Right lobe of liver (tissue), 6 donors: ENCODE results near the gene POU2F1. TPM values are rescaled to one million over a fixed set of nuclear protein-coding genes. Genes with fewer than 3 reads are reported as not detected.

Source experiments
- ATAC-seq, 4 donors: fragments of 200-7000 bp; cut with Tn5 transposase; one replicate each; pipeline ENCODE4 v1.9.1; 2020; ENCODE audit warnings: mild to moderate bottlenecking in 4 of 4, moderate library complexity in 4 of 4
- DNase-seq, 3 donors: peaks; one replicate each; pipeline ENCODE4 v3.0.0-alpha.2; 2020
- H3K27ac ChIP-seq, 3 donors: fragments of 200-600 bp; one replicate each; pipeline ENCODE4 v1.8.0; 2022
- H3K27me3 ChIP-seq, 2 donors: fragments of 200-600 bp; one replicate each; pipeline ENCODE4 v1.8.0; 2022
- H3K36me3 ChIP-seq, 4 donors: fragments of 200-600 bp; sonication (generic) in 1 of 4; one replicate each; pipeline versions ENCODE4 v1.5.1 to v1.8.0; 2017 to 2022; ENCODE audit warnings: control low read depth in 1 of 4
- H3K4me1 ChIP-seq, 4 donors: fragments of 200-600 bp; sonication (generic) in 1 of 4; one replicate each; pipeline versions ENCODE4 v1.5.1 to v1.8.0; 2017 to 2022; ENCODE audit warnings: control low read depth in 1 of 4
- H3K4me3 ChIP-seq, 3 donors: fragments of 200-600 bp; one replicate each; pipeline ENCODE4 v1.8.0; 2022
- H3K9me3 ChIP-seq, 4 donors: fragments of 200-600 bp; sonication (generic) in 1 of 4; one replicate each; pipeline versions ENCODE4 v1.5.1 to v1.8.0; 2017 to 2022; ENCODE audit warnings: control low read depth in 1 of 4
- CTCF ChIP-seq, 4 donors: fragments of 200-600 bp in 3 of 4; fragments of 450-650 bp in 1 of 4; IDR thresholded peaks; one replicate each; pipeline versions ENCODE4 v1.5.1 to v1.8.0; 2016 to 2022; ENCODE audit warnings: antibody characterized with exemption in 4 of 4, mild to moderate bottlenecking in 2 of 4
- POLR2A ChIP-seq: fragments of 450-650 bp; IDR thresholded peaks from one replicate; pipeline ENCODE4 v1.6.1; 2017; ENCODE audit warnings: antibody characterized with exemption, mild to moderate bottlenecking
- WGBS: methylation state at CpG from one replicate; pipeline ENCODE4 v1.1.6; 2018; ENCODE audit warnings: low coverage, low lambda C conversion rate; ENCODE audit not compliant: insufficient coverage; ENCODE audit errors: missing lambda C conversion rate; 5-methylcytosine and 5-hydroxymethylcytosine counted together
- intact Hi-C, 2 donors: fragments of 100-400 bp; cut with DNase I; formaldehyde crosslinking; loops; one replicate each; pipeline versions ENCODE4 v1.11.2 to v1.14.1; 2022
- total RNA-seq, 6 experiments: library from RNA; depleted of rRNA in 2 of 6; stranded (reverse); fragments of >200 nt in 2 of 6; fragmentation: NEBNext Ultra II Directional in 3 of 6; extraction: Animal tissue kit (Norgen Biotek cat#: 25700) in 3 of 6; gene quantifications; one replicate each; pipeline versions ENCODE4 v1.1.0 to v1.2.4, GENCODE V29; 2016 to 2023
- donor health status: DM: no; HTN: yes; CAD: no.
- donor health status: DM: no; HTN: no; CAD: no.
- donor health status: DM: no; HTN: no; CAD: no.
- donor health status: DM: no; HTN: yes; CAD: no.
- donor health status: DM: no; HTN: yes; CAD: no.

The POU2F1 gene
- total RNA-seq, 6 experiments from 2014 or later = 4.8 to 10.3 (median 6.2) TPM

GRCh38 chr1:167246971-167247370 is 26.3 kb downstream of the POU2F1 start:
- no peaks in the 10 kb centered on the region for H3K36me3 ChIP-seq
- H3K9me3 ChIP-seq = no peaks in the 10 kb centered on the region
- intact Hi-C loops = no loop called here
- H3K4me3 ChIP-seq = no peak overlapping the region
- ATAC-seq (no peak), DNase-seq (no peak)
- no peaks in the 10 kb centered on the region for H3K4me1 ChIP-seq
- H3K27me3 ChIP-seq = no peaks in the 10 kb centered on the region
- WGBS = 67% methylated on average over 3 of the region's 5 CpGs
- TF ChIP-seq POLR2A (no peak), CTCF (IDR thresholded peaks at IDR 0.05) (no peak)
- no peak overlapping the region for H3K27ac ChIP-seq

GRCh38 chr1:167247754-167248153 is 27.1 kb downstream of the POU2F1 start:
- DNase-seq (no peak), ATAC-seq (no peak)
- H3K27ac ChIP-seq = no peak overlapping the region

GRCh38 chr1:167248707-167249642 is 28.3 kb downstream of the POU2F1 start:
- TF ChIP-seq CTCF (IDR thresholded peaks at IDR 0.05) = no peak
- no peak for TF ChIP-seq POLR2A
- Histone ChIP-seq H3K27ac (no peak overlapping the region), H3K4me1 (peaks cover 0 to 4% (median 0%) of the 10 kb centered on the region in 4 donors), H3K4me3 (no peak overlapping the region), H3K27me3 (no peaks in the 10 kb centered on the region), H3K9me3 (no peaks in the 10 kb centered on the region), H3K36me3 (no peaks in the 10 kb centered on the region)
- DNase-seq (no peak), ATAC-seq (no peak)
- intact Hi-C loops = no loop called here
- WGBS = 76% methylated on average over 4 of the region's 4 CpGs

More at GRCh38 chr1:167247754-167248153, 27.1 kb downstream of the POU2F1 start:
- intact Hi-C loops = no loop called here
- no peaks in the 10 kb centered on the region for H3K36me3 ChIP-seq
- no peak overlapping the region for H3K4me3 ChIP-seq
- H3K9me3 ChIP-seq = no peaks in the 10 kb centered on the region
- peaks cover 0 to under 1% (median 0%) of the 10 kb centered on the region in 4 donors for H3K4me1 ChIP-seq
- TF ChIP-seq CTCF (IDR thresholded peaks at IDR 0.05) = no peak
- no peak for TF ChIP-seq POLR2A
- H3K27me3 ChIP-seq = no peaks in the 10 kb centered on the region
- WGBS = 83% methylated on average over 1 of the region's 1 CpG

- no peak overlapping the region for H3K27ac ChIP-seq
- WGBS = 64% methylated on average over 1 of the region's 1 CpG
- peaks cover 0 to 4% (median 0%) of the 10 kb centered on the region in 4 donors for H3K4me1 ChIP-seq
- no peak for ATAC-seq
- no peak overlapping the region for H3K4me3 ChIP-seq
- no peaks in the 10 kb centered on the region for H3K9me3 ChIP-seq
- TF ChIP-seq POLR2A = no peak
- TF ChIP-seq CTCF (IDR thresholded peaks at IDR 0.05) = no peak
- H3K36me3 ChIP-seq = no peaks in the 10 kb centered on the region
- intact Hi-C loops = no loop called here
- no peak for DNase-seq
- no peaks in the 10 kb centered on the region for H3K27me3 ChIP-seq
Measured at GRCh38 chr1:167249702-167250101, 29.0 kb downstream of the POU2F1 start.
